ENCODE data around the gene FBXO48. TPM values are rescaled to one million over a fixed set of nuclear protein-coding genes. Genes with fewer than 3 reads are reported as not detected.

FBXO48 gene
- total RNA-seq, 1 donor from 2014 or later, result 2.3 TPM

DNA sequence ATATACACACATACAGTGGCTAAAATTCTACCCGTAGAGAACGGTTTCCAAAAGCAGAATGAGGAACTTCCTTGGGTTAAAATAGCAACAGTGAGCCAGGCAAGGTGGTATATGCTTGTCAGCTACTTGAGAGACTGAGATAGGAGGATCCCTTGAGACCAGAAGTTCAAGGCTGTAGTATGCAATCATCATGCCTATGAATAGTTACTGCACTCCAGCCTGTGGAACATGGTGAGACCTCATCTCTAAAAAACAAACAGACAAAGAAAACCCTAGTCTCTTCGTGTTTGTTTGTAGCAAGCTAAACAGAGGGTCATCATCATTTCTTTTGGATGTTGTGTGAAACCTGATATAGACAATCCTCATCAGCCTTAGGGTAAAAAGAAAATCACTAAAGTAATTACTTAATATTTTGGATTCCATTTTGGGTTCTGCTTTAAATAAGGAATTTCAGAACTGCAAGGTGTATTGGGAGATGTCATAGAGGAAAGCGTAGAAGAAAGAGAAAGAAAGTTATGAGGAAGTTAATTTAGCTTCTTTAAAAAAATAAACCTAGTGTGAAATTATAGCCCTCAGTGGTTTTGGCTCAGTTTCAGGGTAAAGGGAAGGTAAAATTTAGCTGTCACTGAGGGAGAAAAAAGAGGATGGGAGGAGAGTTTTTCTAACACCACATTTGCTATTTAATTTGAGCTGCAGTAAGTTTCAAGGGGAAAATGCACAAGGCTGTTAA is 55.5 kb downstream of the FBXO48 start:
- ATAC-seq (no peak), DNase-seq (no peak)
- no peaks in the 10 kb centered on the region for H3K36me3 ChIP-seq
- intact Hi-C loops (cut with DNase I), result no loop called here
- peaks cover 13% of the 10 kb centered on the region for H3K4me1 ChIP-seq
- H3K27ac ChIP-seq, result no peak overlapping the region
- H3K9me3 ChIP-seq, result no peaks in the 10 kb centered on the region
- TF ChIP-seq, protein P1, sequence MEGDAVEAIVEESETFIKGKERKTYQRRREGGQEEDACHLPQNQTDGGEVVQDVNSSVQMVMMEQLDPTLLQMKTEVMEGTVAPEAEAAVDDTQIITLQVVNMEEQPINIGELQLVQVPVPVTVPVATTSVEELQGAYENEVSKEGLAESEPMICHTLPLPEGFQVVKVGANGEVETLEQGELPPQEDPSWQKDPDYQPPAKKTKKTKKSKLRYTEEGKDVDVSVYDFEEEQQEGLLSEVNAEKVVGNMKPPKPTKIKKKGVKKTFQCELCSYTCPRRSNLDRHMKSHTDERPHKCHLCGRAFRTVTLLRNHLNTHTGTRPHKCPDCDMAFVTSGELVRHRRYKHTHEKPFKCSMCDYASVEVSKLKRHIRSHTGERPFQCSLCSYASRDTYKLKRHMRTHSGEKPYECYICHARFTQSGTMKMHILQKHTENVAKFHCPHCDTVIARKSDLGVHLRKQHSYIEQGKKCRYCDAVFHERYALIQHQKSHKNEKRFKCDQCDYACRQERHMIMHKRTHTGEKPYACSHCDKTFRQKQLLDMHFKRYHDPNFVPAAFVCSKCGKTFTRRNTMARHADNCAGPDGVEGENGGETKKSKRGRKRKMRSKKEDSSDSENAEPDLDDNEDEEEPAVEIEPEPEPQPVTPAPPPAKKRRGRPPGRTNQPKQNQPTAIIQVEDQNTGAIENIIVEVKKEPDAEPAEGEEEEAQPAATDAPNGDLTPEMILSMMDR (IDR thresholded peaks at IDR 0.05), result no peak
- no peak overlapping the region for H3K4me3 ChIP-seq
- no peaks in the 10 kb centered on the region for H3K27me3 ChIP-seq (ENCODE audit: low read depth)

Other genes starting within 250 kb of the FBXO48 start
- gene PPP3R1, start 214.8 kb downstream of the FBXO48 start, total RNA-seq, result 54.5 TPM
- 20.8 TPM for gene CNRIP1, start 147.3 kb downstream of the FBXO48 start, total RNA-seq
- gene PLEK, start 102.0 kb downstream of the FBXO48 start, total RNA-seq, result 42.1 TPM
- 5.8 TPM for gene APLF, start 291 bp upstream of the FBXO48 start, total RNA-seq
- gene PROKR1, start 176.3 kb upstream of the FBXO48 start, total RNA-seq, result not detected